ENCODE measurements around the gene TUBGCP5.
A peak's percentile ranks its signal among the peaks of the same experiment; 100 is the strongest.
"Not testable (repeated sequence)": the region's sequence is repeated elsewhere in the genome, so short reads cannot be mapped to it uniquely, and the experiment has no call there.

TUBGCP5 gene

DNA sequence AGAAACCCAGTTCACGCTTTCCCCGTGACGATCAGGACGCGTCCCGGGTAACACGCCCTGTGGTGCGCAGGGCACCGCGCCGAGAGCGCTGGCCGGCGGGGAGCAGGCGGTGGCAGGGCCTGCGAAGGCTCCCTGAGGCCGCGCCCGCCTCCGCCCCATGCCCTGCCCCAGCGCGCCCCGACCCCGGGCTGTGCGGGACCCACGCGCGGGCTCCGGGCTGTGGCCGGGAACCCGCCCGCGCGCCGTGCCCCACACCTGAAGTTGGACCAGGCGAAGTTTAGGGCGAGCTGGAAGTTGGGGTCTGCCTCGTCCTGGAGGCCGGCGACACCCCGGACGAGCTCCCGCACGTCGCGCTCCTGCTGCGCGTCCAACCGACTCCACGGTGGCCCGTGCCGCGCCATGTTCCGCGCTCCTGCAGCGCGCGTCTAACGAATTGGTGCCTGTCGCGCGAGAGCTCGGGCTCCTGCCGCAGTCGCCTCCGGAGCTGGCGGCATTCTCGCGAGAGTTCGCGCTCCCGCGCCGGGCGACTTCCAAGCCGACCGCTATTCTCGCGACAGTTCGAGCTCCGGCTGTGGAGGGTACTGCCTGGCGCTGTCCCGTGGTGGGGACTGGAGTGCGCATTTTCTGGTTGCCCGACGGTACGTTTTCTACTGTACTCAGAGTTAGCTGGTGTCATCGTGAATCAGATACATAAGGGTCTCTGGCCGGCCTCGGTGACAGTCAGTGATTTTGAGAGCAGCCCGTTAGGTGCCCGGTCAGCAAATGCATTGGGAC lies at the start of gene TUBGCP5:
TUBGCP5 (minus strand) TSS at position 427 of the 774 bp plus-strand sequence; CDS start at position 401, 26 bp downstream.
- peak; percentile 85 for DNase-seq

DNA sequence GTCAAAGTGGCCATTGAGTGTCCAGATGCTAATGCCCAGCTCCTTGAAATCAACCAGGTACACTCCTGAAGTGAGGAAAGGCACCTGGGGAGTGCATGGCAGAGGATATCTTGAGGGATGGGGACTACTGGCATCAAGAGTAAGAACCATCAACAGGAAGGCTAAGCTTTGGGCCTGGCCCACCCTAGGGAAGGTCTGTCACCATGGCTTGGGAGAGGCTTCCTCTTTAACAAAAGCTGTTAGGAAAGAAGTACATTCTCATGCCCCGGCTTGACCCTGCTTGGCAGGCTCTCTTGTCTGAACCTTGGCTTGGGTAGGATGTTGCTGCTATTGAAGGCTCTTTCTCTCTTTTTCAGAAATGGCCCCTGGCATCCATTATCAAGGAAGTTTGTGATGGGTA lies 43.7 kb upstream of the TUBGCP5 start:
- no peak for DNase-seq

DNA sequence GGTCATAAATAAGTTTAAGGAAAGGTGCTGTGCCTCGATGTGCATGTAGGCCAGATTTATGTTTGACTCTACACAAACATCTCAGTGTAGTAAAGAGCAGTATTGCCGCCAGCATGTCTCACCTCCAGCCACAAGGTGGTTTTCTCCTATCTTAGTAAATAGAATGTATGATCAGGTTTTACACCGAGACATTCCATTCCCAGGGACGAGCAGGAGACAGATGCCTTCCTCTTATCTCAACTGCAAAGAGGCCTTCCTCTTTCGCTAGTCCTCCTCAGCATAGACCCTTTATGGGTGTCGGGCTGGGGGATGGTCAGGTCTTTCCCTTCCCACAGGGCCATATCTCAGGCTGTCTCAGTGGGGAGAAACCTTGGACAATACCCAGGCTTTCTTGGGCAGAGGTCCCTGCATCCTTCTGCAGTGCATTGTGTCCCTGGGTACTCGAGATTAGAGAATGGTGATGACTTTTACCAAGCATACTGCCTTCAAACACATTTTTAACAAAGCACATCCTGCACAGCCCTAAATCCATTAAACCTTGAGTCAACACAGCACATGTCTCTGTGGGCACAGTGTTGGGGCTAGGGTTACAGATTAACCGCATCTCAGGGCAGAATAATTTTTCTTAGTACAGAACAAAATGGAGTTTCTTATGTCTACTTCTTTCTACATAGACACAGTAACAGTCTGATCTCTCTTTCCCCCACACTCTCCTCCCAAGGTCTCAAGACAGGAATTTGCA lies 42.8 kb upstream of the TUBGCP5 start:
- not testable (repeated sequence) for DNase-seq

DNA sequence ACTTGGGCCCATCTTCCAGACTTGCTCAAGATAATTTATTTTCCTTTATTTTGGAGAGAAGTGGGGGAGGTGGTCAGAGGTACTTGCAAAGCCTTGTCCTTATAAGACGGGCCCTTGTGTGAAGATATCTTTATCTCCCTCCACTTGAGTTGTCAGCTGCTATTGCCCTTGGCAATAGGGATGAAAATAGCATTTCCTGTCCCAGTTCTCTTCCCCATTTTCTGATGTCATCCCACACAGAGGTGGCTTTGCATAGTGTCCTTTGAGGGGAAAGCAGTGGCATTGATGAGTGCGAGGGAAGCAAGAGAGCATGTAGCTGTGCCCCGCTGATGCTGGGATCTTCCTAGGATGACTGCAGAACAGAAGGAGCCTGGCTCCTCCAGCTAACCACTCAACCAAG lies 41.9 kb upstream of the TUBGCP5 start:
- DNase-seq, result no peak

DNA sequence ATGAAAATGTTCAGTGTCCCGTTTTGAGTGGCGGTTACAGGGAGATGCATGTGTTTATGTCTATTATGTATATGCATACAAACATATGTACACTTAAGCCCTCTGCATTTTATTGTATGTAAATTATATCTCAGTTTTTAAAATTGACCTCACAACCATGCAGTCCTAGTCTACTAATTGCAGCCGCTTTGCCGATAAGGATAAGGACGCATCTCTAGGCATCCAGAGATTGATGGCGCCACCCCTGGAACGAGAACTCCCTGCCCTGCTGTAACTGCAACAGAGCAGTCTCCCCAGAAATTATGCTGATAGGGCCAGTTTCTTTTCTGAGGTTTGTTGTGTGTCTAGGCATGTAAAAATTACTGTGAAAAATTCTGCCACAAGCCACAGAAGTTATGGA lies 40.4 kb upstream of the TUBGCP5 start:
- DNase-seq, result no peak

DNA sequence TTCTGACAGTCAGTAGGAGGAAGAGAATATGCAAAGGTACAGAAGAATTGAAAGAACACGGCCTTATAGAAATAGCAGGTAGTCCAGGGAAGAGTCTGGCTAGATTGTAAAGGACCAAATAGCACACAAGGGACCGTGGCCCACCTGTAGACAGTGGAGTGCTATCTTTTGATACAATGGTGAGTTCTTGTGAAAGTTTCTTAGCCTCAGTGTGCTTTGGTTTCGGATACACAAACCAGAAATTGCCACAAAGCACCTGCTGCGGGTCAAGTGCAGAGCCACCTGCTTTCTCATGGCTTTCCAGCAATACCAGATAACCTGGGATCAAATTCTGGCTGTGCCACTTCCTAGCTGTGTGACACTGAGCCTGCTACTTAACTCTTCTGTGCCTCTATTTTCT lies 36.6 kb upstream of the TUBGCP5 start:
- DNase-seq, result no peak

DNA sequence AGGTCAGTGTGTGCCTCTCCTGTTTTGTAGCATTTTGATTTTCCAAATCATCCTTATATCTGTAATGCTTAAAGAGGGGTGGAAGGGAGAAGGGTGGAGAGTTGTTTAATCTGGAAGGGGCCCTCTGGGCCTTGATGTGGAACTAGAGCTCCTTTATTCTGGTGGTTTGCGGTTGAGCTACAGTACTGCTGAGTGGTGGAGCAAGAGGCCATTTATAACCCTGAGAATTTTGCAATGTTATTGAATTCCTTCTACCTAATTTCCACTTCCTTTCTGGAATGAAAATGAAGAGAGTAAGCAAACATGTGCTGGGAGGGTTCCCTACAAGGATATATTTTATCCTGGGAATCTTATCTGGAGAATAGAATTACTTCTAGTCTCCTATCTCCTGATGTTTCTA lies 35.3 kb upstream of the TUBGCP5 start:
- no peak for DNase-seq

DNA sequence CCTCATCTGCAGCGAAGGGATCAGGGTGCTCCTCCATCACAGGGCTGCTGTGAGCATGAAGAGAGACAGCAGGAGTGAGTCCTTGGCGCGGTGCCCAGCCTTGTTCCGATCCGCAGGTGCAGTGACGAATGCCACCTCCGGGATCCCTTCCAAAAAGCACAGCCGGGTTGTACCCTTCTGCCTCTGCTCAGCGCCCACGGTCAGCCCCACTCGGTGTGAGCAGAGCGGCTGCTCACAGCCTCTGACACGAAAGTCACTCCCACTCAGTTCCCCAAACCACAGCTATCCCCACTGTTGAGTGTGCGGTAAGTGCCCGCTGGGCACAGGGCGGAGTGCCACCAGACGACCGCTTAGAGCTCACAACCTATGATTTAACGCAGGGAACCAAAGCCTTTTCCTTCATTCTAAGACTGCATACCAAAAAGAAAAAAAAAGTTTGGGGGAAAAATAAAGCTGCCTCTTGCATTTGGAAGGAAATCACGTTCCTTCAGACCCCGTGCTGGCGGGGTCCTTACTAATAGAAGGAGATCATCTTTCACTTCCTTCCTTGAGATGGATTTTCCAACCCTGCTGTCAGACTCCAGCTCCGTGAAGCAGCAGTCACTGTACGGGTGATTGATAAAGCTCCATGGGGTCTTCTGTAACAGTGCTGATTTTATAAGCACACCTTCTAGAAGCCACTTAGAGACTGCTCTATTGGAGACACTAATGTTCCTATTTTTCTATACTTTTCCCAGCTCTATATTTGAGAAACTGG lies 34.7 kb upstream of the TUBGCP5 start:
- DNase-seq, result no peak

DNA sequence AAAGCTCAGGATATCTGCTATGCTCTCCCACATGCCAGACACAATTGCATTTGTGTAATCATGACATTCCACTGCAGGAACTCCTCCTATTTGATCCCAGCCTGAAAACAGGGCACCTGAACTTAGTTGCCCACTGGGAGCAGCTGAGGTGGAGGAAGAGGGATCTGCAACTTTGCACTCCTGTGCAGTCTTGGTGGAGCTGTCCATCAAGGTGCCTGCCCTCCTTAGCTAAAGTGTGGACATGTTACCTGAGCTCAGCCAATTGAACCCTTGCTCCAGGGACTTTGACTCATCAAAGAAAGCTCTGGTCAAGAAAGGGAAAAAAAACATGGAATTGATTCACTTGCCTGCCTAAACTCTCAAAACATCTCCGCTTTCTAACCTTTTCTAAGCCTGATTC lies 33.3 kb upstream of the TUBGCP5 start:
- no peak for DNase-seq

DNA sequence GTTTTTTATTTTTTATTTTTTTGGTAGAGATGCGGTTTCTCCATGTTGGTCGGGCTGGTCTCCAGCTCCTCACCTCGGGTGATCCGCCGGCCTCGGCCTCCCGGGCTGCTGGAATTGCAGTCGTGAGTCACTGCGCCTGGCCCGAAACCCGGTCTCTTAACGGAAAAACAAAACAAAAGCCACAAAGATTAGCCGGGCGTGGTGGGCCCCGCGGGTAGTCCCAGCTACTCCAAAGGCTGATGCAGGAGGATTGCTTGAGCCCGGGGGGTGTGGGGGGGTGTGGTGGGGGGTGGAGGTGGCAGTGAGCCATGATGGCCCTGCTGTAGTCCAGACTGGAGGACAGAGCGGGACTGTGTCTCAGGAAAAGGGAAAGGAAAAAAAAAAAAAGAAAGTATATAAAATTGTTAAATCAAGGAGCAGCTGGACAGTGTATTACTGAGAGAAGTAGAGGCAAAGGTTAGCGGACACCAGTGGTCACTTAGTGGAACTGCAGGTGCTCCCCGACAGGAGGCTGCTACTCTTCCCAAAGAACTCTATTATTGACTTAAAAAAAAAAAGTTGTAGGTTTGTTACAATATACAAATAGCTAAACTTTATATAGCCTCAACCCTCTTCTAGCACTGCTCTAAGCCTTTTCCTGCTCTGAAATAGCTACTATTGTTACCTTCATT lies 30.3 kb upstream of the TUBGCP5 start:
- no peak for DNase-seq

DNA sequence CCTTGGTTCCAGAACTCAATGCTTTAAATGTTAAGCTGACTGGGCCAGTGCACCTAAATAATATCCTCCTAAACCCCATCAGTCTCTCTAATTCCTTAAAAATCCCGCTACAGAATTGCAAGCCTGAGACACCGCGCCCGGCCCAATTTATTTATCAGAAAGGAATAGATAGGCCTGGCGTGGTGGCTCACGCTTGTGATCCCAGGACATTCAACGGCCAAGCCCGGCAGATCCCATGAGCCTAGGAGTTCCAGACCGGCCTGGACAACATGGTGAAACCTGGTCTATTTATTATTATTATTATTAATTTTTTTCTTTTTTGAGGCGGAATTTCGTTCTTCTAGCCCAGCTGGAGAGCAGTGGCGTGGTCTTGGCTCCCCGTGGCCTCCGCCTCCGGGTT lies 28.0 kb upstream of the TUBGCP5 start:
- no peak for DNase-seq

DNA sequence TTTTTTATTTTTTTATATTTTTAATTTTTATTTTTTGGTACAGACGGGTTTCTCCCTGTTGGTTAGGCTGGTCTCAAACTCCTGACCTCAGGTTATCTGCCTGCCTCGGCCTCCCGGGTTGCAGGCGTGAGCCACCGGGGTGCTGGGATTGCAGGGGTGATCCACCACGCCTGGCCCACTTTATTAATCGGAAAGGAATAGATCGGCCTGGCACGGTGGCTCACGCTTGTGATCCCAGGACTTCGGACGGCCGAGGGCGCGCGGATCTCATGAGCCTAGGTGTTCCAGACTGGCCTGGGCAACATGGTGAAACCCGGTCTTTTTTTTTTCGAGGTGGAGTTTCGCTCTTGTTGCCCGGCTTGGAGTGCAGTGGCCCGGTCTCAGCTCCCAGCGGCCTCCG lies 26.5 kb upstream of the TUBGCP5 start:
- no peak for DNase-seq

DNA sequence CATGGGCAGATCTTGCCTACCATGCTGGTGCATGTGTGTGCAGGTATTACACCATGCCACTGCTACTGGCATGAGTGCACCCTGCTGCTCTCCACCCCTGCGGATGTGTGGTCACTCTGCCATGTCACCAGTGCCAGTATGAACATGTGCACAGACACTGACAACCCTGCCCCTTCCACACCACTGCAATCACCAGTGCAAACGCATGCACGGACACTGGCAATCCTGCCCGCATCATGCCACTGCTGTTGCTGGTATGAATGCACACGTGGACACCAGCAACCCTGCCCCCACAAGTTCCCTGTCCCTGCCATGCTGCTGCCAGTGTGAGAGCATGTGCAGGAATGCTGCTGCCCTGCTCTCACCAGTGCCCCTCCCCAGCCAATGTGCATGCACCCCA lies 24.8 kb upstream of the TUBGCP5 start:
- no peak for DNase-seq

DNA sequence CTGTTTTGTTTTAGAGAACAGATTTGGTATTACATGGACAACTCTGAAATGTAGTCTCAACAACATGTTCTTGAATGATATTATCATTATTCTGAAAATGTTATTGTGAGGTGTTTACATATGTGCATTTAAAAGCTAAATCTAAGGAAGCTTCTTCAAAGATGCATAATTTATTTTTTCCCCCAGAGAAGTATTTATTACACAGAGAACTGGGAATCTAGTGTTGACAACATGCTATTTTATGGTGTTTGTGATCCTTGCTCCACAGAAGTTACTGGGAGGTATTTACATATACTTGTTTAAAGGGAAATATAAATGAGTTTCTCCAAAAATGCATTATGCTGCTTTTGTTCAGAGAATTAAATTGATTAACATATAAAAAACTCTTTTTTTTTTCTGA lies 18.3 kb upstream of the TUBGCP5 start:
- DNase-seq, result no peak

DNA sequence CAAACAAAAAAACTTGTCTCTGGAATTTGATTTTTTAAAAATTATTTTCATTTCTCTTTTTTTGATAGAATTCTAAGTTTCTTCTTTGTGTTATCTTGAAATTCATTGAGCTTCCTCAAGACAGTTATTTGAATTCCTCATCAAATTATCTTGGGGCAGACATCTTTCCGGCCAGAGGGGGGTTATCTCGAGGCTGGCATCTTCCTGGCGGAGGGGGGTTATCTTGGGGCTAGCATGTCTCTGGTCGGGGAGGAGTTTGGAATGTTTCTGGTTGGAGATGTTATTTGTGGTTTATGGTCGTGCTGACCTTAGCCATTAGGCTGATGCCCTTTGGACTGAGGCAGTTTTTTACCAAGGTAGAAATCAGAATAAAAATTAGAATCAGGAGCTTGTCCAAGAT lies 15.9 kb upstream of the TUBGCP5 start:
- DNase-seq, result no peak

DNA sequence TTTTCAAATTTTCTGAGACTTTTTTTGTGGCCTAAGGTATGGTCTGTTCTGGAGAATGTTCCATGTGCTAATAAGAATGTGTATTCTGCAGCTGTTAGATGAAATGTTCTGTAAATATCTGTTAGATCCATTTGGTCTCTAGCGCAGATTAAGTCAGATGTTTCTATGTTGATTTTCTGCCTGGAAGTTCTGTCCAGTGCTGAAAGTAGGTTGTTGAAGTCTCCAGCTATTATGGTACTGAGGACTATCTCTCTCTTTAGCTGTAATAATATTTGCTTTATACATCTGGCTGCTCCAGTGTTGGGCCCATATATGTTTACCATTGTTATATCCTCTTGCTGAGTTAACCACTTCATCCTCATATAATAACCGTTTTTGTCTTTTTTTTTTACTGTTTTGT lies 13.2 kb upstream of the TUBGCP5 start:
- no peak for DNase-seq

DNA sequence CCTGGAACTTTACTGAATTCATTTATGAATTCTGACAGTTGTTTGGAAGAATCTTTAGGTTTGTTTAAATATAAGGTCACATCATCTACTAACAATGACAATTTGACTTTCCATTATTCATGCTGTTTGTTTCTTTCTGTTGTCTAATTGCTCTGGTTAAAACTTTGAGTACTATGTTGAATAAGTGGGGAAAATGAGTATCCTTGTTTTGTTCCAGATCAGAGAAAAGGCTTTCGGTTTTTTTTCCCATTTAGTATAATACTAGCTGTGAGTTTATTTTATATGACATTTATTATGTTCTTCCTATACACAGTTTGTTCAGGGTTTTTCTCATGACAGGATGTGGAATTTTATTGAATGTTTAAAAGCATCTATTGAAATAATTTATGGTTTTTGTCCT lies 11.3 kb upstream of the TUBGCP5 start:
- no peak for DNase-seq

DNA sequence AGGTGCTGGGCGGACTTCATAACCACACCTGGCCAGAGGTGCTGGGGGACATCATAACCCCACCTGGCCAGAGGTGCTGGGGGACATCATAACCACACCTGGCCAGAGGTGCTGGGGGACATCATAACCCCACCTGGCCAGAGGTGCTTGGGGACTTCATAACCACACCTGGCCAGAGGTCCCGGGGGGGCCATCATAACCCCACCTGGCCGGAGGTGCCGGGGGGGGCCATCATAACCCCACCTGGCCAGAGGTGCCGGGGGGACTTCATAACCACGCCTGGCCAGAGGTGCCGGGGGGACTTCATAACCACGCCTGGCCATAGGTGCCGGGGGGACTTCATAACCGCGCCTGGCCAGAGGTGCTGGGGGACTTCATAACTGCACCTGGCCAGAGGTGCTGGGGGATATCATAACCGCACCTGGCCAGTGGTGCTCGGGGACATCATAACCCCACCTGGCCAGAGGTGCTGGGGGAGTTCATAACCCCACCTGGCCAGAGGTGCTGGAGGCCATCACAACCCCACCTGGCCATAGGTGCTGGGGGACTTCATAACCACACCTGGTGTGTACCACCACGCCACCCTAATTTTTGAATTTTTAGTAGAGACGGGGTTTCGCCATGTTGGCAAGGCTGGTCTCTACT lies 10.7 kb upstream of the TUBGCP5 start:
- no peak for DNase-seq

DNA sequence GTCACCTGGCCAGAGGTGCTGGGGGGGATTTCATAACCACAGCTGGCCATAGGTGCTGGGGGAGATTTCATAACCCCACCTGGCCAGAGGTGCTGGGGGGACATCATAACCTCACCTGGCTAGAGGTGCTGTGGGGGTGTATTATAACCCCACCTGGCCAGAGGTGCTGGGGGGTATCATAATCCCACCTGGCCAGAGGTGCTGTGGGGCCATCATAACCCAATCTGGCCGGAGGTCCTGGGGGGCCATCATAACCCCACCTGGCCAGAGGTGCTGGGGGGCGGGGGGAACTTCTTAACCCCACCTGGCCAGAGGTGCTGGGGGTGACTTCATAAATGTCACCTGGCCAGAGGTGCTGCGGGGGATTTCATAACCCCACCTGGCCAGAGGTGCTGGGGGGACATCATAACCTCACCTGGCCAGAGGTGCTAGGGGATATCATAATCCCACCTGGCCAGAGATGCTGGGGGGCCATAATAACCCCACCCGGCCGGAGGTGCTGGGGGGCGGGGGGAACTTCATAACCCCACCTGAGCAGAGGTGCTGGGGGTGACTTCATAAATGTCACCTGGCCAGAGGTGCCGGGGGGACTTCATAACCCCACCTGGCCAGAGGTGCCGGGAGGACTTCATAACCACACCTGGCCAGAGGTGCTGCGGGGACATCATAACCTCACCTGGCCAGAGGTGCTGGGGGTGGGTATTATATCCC lies 9.4 kb upstream of the TUBGCP5 start:
- DNase-seq, result not testable (repeated sequence)

DNA sequence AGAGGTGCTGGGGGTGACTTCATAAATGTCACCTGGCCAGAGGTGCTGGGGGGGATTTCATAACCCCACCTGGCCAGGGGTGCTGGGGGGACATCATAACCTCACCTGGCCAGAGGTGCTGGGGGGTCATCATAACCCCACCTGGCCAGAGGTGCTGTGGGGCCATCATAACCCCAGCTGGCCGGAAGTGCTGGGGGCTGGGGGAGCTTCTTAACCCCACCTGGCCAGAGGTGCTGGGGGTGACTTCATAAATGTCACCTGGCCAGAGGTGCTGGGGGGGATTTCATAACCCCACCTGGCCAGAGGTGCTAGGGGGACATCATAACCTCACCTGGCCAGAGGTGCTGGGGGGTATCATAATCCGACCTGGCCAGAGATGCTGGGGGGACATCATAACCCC lies 4.6 kb upstream of the TUBGCP5 start:
- not testable (repeated sequence) for DNase-seq

DNA sequence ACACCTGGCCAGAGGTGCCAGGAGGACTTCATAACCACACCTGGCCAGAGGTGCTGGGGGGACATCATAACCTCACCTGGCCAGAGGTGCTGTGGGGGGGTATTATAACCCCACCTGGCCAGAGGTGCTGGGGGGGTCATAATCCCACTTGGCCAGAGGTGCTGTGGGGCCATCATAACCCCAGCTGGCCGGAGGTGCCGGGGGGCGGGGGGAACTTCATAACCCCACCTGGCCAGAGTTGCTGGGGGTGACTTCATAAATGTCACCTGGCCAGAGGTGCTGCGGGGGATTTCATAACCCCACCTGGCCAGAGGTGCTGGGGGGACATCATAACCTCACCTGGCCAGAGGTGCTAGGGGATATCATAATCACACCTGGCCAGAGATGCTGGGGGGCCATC lies 4.2 kb upstream of the TUBGCP5 start:
- DNase-seq, result not testable (repeated sequence)

DNA sequence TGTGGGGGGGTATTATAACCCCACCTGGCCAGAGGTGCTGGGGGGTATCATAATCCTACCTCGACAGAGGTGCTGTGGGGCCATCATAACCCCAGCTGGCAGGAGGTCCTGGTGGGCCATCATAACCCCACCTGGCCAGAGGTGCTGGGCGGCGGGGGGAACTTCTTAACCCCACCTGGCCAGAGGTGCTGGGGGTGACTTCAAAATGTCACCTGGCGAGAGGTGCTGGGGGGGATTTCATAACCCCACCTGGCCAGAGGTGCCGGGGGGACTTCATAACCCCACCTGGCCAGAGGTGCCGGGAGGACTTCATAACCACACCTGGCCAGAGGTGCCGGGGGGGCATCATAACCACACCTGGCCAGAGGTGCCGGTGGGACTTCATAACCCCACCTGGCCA lies 2.4 kb upstream of the TUBGCP5 start:
- not testable (repeated sequence) for DNase-seq
